ENCODE results near the gene FAM149A.

- TF ChIP-seq, protein P1, sequence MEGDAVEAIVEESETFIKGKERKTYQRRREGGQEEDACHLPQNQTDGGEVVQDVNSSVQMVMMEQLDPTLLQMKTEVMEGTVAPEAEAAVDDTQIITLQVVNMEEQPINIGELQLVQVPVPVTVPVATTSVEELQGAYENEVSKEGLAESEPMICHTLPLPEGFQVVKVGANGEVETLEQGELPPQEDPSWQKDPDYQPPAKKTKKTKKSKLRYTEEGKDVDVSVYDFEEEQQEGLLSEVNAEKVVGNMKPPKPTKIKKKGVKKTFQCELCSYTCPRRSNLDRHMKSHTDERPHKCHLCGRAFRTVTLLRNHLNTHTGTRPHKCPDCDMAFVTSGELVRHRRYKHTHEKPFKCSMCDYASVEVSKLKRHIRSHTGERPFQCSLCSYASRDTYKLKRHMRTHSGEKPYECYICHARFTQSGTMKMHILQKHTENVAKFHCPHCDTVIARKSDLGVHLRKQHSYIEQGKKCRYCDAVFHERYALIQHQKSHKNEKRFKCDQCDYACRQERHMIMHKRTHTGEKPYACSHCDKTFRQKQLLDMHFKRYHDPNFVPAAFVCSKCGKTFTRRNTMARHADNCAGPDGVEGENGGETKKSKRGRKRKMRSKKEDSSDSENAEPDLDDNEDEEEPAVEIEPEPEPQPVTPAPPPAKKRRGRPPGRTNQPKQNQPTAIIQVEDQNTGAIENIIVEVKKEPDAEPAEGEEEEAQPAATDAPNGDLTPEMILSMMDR (IDR thresholded peaks at IDR 0.05) = no peak
- TF ChIP-seq POLR2A (IDR thresholded peaks at IDR 0.05) = no peak
- no peak for TF ChIP-seq EP300 (IDR thresholded peaks at IDR 0.05)
Observed at GRCh38 chr4:186158966-186159365, 54.5 kb downstream of the FAM149A start.

Data from tibial nerve (tissue), 4 donors.